Activated naive CD8-positive, alpha-beta T cell treated with anti-CD3 and anti-CD28 coated beads for 36 hours (primary cell): Measurements from ENCODE around the gene POT1. TPM values are rescaled to one million over a fixed set of nuclear protein-coding genes. Genes with fewer than 3 reads are reported as not detected.

Source experiments
- DNase-seq: peaks from one replicate; pipeline ENCODE4 v3.0.0; 2021
- H3K27ac Mint-ChIP-seq: one replicate; pipeline ENCODE4 v1.8.0; 2022; ENCODE audit warnings: mild to moderate bottlenecking, moderate library complexity, mixed read lengths
- H3K27me3 Mint-ChIP-seq: one replicate; pipeline ENCODE4 v1.8.0; 2022; ENCODE audit warnings: mild to moderate bottlenecking, mixed read lengths
- H3K36me3 Mint-ChIP-seq: one replicate; pipeline ENCODE4 v1.8.0; 2021; ENCODE audit warnings: mild to moderate bottlenecking, mixed read lengths
- H3K4me1 Mint-ChIP-seq: one replicate; pipeline ENCODE4 v1.8.0; 2021; ENCODE audit warnings: mixed read lengths
- H3K4me3 Mint-ChIP-seq: one replicate; pipeline ENCODE4 v1.8.0; 2022; ENCODE audit warnings: mild to moderate bottlenecking, moderate library complexity, mixed read lengths
- H3K9me3 Mint-ChIP-seq: one replicate; pipeline ENCODE4 v1.8.0; 2022; ENCODE audit warnings: mixed read lengths
- total RNA-seq, 2 experiments: library from RNA; stranded (reverse); gene quantifications; one replicate each; pipeline ENCODE4 v1.2.3, GENCODE V29; 2021

Gene POT1
- total RNA-seq, 2 experiments from 2014 or later = 30.9 to 32.3 TPM

DNA sequence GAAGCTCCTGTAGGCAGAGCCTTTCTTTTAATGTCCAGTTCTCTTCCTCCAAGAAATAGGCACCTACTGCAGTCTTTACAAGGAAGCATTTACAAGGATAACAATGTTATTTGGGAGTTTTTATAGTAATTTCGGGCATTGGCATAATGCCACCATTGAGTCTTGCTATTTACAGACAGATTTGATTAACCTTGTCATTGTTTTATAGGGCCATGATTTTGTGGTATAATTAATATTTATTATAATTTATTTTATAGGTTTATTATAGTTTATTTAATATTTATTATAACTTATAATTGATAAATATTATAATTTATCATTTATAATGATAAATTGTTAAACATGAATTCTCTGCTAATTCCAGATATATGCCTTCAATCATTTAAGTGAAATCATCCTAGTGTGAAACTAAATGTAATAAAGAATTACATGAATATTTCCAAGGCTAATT, 573 bp upstream of the POT1 start:
- Mint-ChIP-seq H3K27me3 (no peaks in the 10 kb centered on the region), H3K4me1 (peaks cover 27% of the 10 kb centered on the region), H3K27ac (peak overlapping the region; percentile 69), H3K4me3 (peak overlapping the region; percentile 98), H3K9me3 (no peaks in the 10 kb centered on the region), H3K36me3 (peaks cover 20% of the 10 kb centered on the region)
- DNase-seq = no peak

DNA sequence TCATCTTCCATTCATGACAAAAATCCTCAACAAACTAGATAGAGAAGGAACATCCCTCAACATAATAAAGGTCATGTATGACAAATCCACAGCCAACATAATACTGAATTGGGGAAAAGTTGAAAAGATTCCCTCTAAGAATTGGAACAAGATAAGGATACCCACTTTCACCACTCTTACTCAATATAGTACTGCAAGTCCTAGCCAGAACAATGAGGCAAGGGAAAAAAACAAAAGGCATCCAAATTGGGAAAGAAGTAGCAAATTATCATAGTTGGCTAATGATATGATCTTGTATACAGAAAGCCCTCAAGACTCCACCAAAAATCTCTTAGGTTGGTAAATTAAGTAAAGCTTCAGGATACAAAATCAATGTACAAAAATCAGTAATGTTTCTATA, 4.7 kb downstream of the POT1 start:
- Mint-ChIP-seq H3K27me3 (no peaks in the 10 kb centered on the region), H3K9me3 (no peaks in the 10 kb centered on the region), H3K4me1 (peaks cover 49% of the 10 kb centered on the region), H3K27ac (no peak overlapping the region), H3K36me3 (peaks cover 41% of the 10 kb centered on the region), H3K4me3 (no peak overlapping the region)
- no peak for DNase-seq

DNA sequence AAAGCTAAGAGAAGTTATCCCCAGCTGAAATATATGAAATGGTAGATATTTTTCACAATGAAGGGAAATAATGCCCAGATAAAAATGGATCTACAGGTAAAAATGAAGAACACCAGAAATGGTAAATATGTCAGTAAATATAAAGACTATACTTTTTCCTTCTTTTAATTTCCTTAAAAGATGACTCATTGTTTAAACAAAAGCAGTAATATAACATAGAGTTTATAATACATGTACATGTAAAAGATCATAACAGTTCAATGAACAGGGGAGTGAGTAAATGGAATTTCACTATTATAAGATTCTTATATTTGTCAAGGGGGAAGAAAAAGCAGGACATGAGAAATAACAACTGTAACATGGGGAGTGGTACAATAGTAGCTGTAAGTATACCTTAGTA, 7.4 kb downstream of the POT1 start:
- no peak overlapping the region for H3K27ac Mint-ChIP-seq
- H3K4me3 Mint-ChIP-seq = no peak overlapping the region
- DNase-seq = no peak
- H3K4me1 Mint-ChIP-seq = peaks cover 41% of the 10 kb centered on the region
- H3K36me3 Mint-ChIP-seq = peaks cover 39% of the 10 kb centered on the region
- H3K9me3 Mint-ChIP-seq = no peaks in the 10 kb centered on the region
- H3K27me3 Mint-ChIP-seq = no peaks in the 10 kb centered on the region

- Mint-ChIP-seq H3K9me3 (no peaks in the 10 kb centered on the region), H3K27me3 (no peaks in the 10 kb centered on the region), H3K36me3 (peaks cover 31% of the 10 kb centered on the region), H3K4me3 (no peak overlapping the region), H3K27ac (no peak overlapping the region), H3K4me1 (peaks cover 27% of the 10 kb centered on the region)
- DNase-seq = no peak
Measured at GRCh38 chr7:124919841-124920240, 9.8 kb downstream of the POT1 start.

- Mint-ChIP-seq H3K4me1 (peaks cover 16% of the 10 kb centered on the region), H3K9me3 (no peaks in the 10 kb centered on the region), H3K27me3 (no peaks in the 10 kb centered on the region), H3K27ac (no peak overlapping the region), H3K36me3 (peaks cover 23% of the 10 kb centered on the region), H3K4me3 (no peak overlapping the region)
- no peak for DNase-seq
Measured at GRCh38 chr7:124918662-124919061, 11.0 kb downstream of the POT1 start.

DNA sequence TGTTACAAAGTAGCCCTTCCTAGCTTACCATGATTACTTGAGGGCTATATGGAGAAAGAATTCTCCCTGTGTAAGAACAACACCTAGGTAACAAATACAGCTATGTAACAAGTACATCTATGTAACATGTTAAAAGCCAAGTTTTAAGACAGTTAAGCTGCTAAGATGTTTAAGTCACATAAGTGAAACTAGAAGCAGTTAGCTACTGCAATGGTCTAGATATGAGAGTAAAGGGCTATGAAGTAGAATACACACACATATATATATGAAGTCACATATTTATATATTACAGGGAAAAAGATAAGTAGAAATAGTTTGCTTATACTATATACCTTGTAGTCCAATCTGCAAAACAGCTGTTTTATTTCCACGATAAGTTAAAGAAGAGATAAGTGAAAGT, 14.4 kb downstream of the POT1 start:
- Mint-ChIP-seq H3K27ac (no peak overlapping the region), H3K4me1 (peaks cover 12% of the 10 kb centered on the region), H3K36me3 (peaks cover 30% of the 10 kb centered on the region), H3K27me3 (no peaks in the 10 kb centered on the region), H3K4me3 (no peak overlapping the region), H3K9me3 (no peaks in the 10 kb centered on the region)
- DNase-seq = no peak

DNA sequence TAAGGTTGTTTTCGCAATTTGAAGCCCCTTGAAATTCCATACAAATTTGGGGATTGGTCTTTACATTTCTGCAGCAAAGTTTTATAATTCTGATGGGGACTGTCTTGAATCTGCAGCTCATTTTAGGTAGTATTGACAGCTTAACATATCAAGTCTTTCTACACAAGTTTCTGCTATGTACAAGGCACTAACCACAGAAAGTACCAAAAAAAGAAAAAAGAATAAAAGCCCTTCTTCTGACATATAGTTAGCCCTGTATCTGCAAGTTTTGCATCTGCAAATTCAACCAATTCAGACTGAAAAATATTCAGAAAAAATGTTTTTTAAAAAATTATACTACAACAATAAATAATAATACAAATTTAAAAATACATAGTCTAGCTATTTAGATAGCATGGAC, 15.3 kb downstream of the POT1 start:
- DNase-seq = no peak
- H3K9me3 Mint-ChIP-seq = no peaks in the 10 kb centered on the region
- H3K4me3 Mint-ChIP-seq = no peak overlapping the region
- H3K27ac Mint-ChIP-seq = no peak overlapping the region
- peaks cover 22% of the 10 kb centered on the region for H3K36me3 Mint-ChIP-seq
- H3K4me1 Mint-ChIP-seq = peaks cover 11% of the 10 kb centered on the region
- no peaks in the 10 kb centered on the region for H3K27me3 Mint-ChIP-seq

- peaks cover 18% of the 10 kb centered on the region for H3K4me1 Mint-ChIP-seq
- DNase-seq = no peak
- H3K36me3 Mint-ChIP-seq = peaks cover 20% of the 10 kb centered on the region
- no peaks in the 10 kb centered on the region for H3K27me3 Mint-ChIP-seq
- H3K9me3 Mint-ChIP-seq = no peaks in the 10 kb centered on the region
- H3K27ac Mint-ChIP-seq = no peak overlapping the region
- H3K4me3 Mint-ChIP-seq = no peak overlapping the region
Measured at GRCh38 chr7:124912972-124913371, 16.7 kb downstream of the POT1 start.

DNA sequence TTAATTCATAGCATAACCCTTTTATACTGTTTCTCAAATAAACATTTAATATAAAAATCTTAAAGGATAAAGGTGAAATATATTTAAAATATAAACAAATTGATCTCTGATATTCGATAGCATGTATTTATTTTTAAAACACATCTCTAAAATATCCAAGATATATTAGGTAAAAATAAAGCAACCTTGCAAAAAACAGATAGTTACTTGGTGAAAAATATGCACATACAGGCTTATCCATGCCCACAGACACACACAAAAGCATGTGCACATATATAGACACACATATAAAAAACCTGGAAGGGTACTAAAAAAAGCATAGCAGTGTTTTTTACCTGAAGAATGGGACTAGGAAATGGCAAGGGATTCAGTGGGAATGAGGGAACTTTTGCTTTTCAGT, 19.8 kb downstream of the POT1 start:
- Mint-ChIP-seq H3K9me3 (peaks cover 2% of the 10 kb centered on the region), H3K36me3 (peaks cover 36% of the 10 kb centered on the region), H3K4me3 (no peak overlapping the region)

GRCh38 chr7:124908259-124908658, 21.4 kb downstream of the POT1 start:
- no peak overlapping the region for H3K4me3 Mint-ChIP-seq
- H3K36me3 Mint-ChIP-seq = peaks cover 46% of the 10 kb centered on the region
- H3K27me3 Mint-ChIP-seq = no peaks in the 10 kb centered on the region
- no peak for DNase-seq
- H3K4me1 Mint-ChIP-seq = peaks cover 27% of the 10 kb centered on the region
- no peak overlapping the region for H3K27ac Mint-ChIP-seq
- peaks cover 3% of the 10 kb centered on the region for H3K9me3 Mint-ChIP-seq

More for the DNA sequence above, 19.8 kb downstream of the POT1 start:
- Mint-ChIP-seq H3K27me3 (no peaks in the 10 kb centered on the region), H3K27ac (no peak overlapping the region), H3K4me1 (peaks cover 21% of the 10 kb centered on the region)
- DNase-seq = no peak

- DNase-seq = no peak
- Mint-ChIP-seq H3K4me3 (no peak overlapping the region), H3K36me3 (peaks cover 46% of the 10 kb centered on the region), H3K27ac (no peak overlapping the region), H3K9me3 (peaks cover 6% of the 10 kb centered on the region), H3K4me1 (peaks cover 29% of the 10 kb centered on the region), H3K27me3 (no peaks in the 10 kb centered on the region)
Measured at GRCh38 chr7:124907490-124907889, 22.1 kb downstream of the POT1 start.

GRCh38 chr7:124898531-124898930, 31.1 kb downstream of the POT1 start:
- peaks cover 50% of the 10 kb centered on the region for H3K36me3 Mint-ChIP-seq
- no peak overlapping the region for H3K27ac Mint-ChIP-seq

GRCh38 chr7:124896001-124896400, 33.6 kb downstream of the POT1 start:
- no peak for DNase-seq
- H3K9me3 Mint-ChIP-seq = no peaks in the 10 kb centered on the region
- H3K4me1 Mint-ChIP-seq = peaks cover 10% of the 10 kb centered on the region
- no peak overlapping the region for H3K27ac Mint-ChIP-seq
- peaks cover 34% of the 10 kb centered on the region for H3K36me3 Mint-ChIP-seq
- no peak overlapping the region for H3K4me3 Mint-ChIP-seq
- H3K27me3 Mint-ChIP-seq = no peaks in the 10 kb centered on the region

More at GRCh38 chr7:124898531-124898930, 31.1 kb downstream of the POT1 start:
- DNase-seq = no peak
- Mint-ChIP-seq H3K9me3 (peaks cover 4% of the 10 kb centered on the region), H3K27me3 (no peaks in the 10 kb centered on the region), H3K4me3 (no peak overlapping the region), H3K4me1 (peaks cover 9% of the 10 kb centered on the region)

DNA sequence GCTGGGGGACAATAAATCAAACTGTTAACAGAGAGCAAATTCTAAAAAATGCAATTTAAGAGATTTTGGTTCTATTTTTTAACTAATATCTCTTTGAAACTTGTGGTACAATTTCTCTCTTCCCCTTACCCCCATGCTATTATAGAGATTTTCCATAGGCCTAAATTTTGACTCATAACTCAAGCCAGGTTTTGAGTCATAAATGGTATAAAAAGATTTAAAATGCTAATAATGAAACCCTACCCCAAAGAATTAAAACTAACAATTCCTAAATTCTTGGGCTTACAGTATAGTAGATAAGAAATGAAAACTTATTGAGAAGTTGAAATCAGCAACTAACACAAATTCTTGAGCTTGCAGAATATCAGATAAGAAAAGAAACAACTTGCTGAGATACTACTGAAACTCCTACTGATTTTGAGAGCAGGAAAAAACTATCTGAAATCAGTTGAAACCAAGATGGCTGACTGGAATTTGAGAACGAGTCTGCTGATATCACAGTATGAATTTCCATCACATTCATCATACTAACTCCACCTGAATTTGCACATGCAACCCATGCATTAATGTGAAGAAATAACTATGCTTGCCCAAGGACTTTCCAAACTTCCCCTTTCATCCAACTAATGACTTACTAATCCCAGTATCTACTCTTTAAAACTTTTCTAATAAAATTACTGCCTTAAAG, 36.3 kb downstream of the POT1 start:
- H3K27me3 Mint-ChIP-seq = no peaks in the 10 kb centered on the region
- peaks cover 41% of the 10 kb centered on the region for H3K36me3 Mint-ChIP-seq
- no peaks in the 10 kb centered on the region for H3K9me3 Mint-ChIP-seq
- H3K27ac Mint-ChIP-seq = peak overlapping the region; percentile 73
- H3K4me1 Mint-ChIP-seq = peaks cover 10% of the 10 kb centered on the region
- no peak for DNase-seq
- H3K4me3 Mint-ChIP-seq = no peak overlapping the region

- Mint-ChIP-seq H3K36me3 (peaks cover 33% of the 10 kb centered on the region), H3K9me3 (no peaks in the 10 kb centered on the region), H3K4me1 (no peaks in the 10 kb centered on the region), H3K27ac (no peak overlapping the region), H3K4me3 (no peak overlapping the region), H3K27me3 (no peaks in the 10 kb centered on the region)
- DNase-seq = no peak
Measured at GRCh38 chr7:124887247-124887646, 42.4 kb downstream of the POT1 start.

DNA sequence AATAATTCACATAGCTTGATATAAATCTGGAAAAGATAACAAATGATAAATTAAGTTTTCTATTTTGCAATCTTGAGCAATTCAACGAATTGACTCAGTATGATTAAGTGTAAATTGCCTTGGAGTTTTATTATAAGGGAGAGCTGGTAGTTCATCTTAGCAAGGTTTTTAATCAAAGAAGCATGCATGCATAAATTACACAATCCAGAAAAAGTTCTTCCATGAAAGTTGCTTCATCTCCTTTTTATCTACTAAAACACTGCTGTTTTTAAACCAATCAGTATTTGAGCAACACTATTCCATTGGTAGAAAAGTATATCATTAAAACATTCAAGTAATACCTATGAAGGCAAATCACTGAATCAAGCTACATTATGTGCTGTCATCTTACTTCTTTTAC, 47.6 kb downstream of the POT1 start:
- Mint-ChIP-seq H3K36me3 (peaks cover 17% of the 10 kb centered on the region), H3K27me3 (no peaks in the 10 kb centered on the region), H3K4me1 (peaks cover 3% of the 10 kb centered on the region), H3K4me3 (no peak overlapping the region), H3K27ac (no peak overlapping the region), H3K9me3 (no peaks in the 10 kb centered on the region)
- no peak for DNase-seq
